Measurements from ENCODE around the gene ARHGAP24.
"Not testable (repeated sequence)": the region's sequence is repeated elsewhere in the genome, so short reads cannot be mapped to it uniquely, and the experiment has no call there.

ARHGAP24 gene

DNA sequence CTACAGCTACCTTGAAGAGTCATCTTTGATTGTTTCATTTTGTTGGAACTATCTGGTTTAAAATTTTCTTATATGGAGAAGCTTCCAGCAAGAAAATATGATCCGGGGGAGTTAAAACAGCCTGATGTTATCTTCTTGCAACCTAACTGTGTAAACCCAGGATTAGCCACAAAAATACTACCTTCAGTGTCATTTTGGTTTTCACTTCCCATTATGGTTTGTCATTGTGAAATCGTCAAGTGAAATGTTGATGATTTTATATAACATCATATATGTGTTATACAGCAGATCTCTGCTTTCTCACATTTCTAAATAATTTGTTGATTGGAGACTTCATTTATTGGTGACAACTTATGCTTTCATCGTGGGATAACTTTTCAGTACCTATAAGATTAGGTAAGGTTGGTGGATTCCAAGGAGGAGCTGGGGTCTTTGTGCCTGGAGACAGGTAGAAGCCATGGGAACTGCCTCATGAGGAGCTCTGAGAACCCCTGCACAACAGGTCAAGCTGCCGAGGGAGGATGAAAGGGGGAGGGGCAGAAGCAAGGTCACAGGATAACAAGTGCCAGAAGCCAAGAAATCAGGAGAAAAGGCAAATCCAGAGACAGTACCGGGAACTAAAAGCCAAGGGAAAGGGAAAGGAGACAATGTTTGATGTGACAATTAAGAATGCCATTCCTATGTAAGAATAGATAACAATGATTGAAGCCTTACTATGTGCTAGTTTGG lies 7.2 kb downstream of the ARHGAP24 start:
- no peak for DNase-seq (ENCODE audit: low read depth in 2 of 2)

DNA sequence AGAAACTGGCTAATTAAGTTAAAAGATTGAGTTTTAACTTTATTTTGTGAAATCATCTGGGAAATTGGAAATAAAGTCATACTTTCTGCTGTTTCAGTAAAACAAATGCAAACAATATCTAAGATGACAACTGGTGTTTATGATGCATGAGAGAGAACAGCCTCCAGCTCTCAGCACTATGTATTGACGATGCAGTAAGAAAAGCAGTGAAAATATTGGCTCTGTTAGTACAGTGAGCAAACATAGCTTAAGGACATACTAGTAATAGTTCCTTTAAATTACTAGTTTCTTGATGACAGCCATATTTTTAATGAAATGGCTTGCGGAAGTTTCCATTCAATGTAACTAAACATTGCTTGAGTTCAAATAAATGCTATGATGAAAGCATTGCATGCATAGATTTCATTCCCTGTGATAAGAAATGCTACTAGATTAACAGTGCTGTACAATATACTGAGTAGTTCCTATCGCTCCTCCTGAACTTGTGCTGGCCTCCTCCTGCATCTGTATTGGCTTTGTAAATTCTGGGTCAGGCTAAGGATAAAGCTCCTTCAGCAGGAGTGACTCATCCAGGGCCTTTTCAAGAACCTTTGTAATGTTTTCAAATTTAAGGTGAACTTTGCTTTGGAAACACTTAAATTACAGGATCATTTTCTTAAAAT lies 11.6 kb downstream of the ARHGAP24 start:
- no peak for DNase-seq (ENCODE audit: low read depth in 2 of 2)

DNA sequence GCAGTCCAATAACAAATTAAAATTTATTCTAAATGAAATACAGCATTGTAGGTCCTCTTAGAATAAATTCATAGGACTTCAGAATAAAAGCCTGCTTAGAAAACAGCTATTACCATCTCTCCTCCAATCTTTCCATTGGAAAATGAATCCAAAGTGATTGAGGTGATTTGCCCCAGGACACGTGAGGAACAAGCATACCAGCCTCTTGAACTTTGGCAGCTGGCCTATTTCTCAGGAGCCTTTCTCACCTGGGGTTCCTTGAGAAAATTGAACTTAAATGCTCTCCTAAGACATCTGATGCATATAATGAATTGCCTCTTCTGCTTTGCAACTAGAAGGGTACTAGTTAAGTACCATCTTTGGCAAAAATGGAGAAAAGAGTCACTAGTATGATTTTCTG lies 13.5 kb downstream of the ARHGAP24 start:
- no peak for DNase-seq (ENCODE audit: low read depth in 2 of 2)

DNA sequence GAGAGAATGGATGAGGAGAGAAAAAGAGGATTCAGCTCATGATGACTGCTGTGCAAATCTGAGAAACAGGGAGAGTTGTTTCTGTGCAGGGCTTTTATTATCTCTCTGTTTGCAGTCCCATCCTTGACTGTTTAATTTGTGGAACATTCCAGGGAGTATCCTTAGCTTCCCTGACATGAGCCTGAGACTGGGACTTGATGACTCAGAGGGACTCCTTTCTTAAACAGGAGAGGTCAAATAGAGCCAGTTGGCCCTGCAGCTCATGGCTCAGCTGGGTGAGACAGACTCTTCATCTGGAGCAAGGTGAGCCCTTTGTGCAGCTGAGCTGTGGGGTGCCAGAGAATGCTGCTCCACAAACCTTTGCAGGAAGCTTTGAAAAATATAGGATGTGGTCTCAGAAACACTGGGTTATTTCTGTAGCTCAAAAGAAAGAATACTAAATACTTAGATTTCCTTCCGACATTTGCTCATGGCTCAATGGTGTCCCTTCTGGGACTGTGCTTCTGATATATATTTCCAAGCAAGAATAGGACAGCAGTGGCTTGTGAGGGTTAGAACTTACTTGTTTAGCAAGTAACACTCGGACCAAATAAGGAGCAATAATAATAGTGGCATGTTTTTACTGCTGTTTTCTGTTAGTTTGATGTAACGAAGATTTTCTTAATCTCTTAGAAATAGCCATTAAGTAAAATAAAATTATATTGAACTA lies 14.5 kb downstream of the ARHGAP24 start:
- DNase-seq (ENCODE audit: low read depth in 2 of 2): no peak

DNA sequence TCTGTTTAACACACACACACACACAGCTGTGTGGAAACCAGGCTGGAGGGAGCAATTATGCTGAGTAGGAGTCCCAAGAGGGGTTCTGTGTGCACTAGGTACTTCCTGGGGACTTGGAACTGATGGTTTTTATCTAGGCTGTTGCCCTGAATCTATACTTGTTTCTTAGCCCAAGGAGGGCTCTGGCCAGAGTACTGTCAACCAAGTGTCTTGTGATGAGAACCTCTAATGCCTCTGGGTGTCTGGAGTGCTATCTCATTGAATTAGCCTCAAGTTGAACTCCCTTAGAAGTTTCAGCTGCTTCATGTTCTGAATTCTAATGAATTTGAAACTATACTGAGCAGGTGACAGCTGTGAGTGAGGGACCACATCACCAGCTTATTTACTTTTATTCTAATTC lies 16.6 kb downstream of the ARHGAP24 start:
- no peak for DNase-seq (ENCODE audit: low read depth in 2 of 2)

DNA sequence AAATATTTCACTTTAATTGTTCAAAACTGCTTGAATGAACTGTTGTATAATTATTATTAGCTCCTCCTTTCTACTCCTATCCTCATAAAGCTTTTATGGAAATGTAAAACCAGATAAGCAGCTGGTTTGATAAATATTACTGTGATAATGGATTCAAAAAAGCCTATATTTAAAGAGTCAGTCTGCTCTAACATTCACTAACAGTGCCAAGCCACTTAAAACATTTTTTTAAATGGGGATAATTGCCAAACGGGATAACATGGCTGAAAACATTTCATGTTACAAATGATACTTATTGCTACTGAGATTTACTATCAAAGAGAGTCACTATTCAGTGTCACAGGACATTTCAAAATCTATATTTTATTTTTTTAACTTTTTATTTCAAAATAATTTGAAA lies 17.4 kb downstream of the ARHGAP24 start:
- DNase-seq (ENCODE audit: low read depth in 2 of 2): no peak

DNA sequence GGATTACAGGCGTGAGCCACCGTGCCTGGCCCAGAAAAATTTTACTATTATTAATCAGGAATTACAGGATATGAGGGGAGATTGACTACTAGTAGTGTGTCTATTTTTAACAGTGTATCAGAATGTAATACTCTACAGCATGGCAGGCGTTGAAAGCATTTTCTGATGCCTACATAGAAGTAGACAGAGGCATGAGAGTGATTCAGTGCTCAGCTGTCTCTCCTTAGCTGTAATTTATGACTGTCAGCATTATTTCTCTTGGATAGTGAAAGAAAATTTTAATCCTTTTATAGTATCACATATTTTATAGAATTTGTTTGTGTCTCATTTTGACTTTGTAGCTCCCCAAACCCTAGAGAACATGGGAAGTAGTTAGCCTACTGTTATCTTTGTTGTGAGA lies 20.7 kb downstream of the ARHGAP24 start:
- DNase-seq (ENCODE audit: low read depth in 2 of 2): no peak

DNA sequence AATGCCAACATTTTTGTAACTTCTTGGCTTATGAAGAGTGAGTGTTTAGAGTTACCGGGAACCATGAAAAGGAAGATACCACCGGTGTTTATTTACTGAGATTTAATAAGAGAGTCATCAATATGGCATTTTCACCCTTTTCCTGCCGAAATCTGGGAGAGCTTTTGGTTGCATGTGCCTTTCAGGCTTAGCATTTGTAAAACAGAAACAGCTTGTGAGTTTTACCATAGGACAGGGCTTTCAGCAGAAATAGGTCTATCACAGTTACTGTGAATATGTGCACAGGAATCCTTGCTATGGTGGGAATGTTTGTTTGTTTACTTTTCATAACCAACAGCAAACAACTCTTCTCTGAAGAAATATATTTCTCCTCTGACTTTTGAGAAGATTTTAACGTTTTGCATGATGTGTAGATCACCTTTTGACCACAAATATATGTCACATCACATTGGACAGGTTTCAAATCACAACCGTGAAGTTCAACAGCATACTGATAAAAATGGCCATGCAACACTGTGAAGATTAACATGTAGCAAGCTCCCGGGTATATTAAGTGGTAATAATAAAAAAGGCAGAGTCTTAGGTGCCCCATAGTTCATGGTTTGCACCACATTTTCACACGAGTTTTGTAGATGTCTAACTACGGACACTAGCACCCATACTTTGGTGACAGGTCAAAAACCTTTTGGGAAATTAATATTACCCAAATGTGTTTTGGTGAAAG lies 21.3 kb downstream of the ARHGAP24 start:
- no peak for DNase-seq (ENCODE audit: low read depth in 2 of 2)

DNA sequence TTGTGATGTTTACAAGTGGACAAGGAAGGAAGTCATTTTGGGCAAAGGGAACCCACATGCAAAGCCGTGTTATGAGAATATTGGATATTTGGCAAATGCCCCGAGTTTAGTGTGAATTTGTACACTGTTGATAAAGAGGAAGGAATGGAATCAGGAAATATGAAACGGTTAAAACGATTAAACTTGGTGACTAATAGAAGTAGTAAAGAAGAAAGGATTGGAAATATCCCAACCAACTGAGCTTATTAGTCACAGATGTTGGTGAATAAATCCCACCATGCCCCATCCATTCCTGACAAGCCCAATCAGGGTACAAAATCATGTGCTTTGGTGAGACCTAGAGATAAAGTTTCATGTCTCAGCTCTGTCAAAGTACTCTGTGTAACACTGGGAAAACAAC lies 22.0 kb downstream of the ARHGAP24 start:
- no peak for DNase-seq (ENCODE audit: low read depth in 2 of 2)

DNA sequence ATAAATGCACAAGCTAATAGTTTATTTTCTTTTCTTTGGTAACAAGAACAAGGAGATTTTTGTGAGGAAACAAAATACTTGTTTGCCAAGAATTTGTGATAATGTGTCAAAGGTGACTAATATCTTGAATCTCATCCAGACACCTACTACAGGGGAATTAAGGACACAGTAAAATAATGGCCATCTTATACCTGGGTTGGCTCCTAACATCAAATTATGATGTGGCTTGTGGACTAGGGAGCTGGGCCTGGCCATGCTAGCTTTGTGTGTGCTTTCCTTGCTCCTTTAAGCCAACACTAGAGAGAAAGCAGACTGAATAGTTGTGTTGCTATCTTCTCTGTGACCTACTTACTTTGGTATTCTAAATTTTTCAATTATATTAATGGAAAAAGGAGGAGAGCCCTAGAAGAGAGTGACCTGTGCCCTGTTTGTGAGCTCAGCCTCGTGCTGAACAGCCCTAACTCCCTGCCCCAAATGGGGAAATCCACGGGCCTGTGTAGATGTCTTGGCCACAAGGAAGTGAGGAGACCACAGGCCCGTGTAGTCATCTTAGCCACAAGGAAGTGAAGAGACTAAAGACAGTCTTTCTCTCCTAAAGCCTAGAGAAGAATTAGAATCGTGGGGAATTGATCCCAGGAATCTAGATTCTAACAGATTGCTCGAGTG lies 23.3 kb downstream of the ARHGAP24 start:
- no peak for DNase-seq (ENCODE audit: low read depth in 2 of 2)

DNA sequence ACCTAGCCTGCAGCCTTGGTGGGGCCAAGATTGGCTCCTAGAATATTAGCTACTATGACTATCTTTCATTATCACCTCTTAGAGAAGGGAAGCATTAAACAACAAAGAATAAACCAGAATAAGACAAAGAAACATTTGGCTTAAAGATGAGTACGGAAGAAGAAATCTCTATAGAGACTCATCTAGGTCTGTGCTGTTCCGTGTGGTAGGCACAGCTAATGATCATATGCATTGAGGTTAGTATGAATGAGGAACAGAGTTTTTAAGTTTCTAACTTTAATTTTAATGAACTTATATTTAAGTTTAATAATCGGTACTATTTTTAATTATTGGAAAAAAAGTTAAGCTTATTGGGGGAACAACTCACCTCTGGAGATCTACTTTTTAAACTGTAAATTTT lies 24.6 kb downstream of the ARHGAP24 start:
- DNase-seq (ENCODE audit: low read depth in 2 of 2): no peak

DNA sequence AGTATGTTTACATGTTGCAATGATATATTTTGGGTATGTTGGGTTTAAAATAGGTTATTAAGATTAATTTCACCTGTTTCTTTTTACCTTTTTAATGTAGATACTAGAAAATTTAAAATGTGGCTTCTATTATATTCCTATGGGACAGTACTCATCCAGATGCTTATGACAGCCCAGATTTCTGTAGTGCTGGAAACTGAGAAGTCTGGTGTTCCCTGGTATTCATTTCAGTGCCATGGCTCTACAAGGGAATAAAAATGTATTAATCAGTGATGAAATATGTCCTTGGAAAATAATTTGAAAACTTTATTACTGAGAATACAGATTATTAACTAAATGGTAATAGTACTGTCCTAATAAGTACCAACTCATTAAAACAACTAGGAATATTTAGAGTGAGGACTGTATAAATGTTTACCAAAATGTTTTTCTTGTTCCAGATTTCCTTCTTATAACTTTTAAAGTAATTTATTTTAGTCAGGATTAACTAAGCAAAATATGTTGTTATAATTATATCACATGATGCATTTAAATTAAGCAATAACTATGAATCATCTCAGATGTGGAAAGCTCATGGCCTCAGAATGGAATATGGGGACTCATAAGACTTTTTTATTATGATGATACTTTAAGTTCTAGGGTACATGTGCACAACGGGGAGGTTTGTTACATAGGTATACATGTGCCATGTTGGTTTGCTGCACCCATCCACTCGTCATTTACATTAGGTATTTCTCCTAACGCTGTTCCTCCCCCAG lies 25.3 kb downstream of the ARHGAP24 start:
- no peak for DNase-seq (ENCODE audit: low read depth in 2 of 2)

DNA sequence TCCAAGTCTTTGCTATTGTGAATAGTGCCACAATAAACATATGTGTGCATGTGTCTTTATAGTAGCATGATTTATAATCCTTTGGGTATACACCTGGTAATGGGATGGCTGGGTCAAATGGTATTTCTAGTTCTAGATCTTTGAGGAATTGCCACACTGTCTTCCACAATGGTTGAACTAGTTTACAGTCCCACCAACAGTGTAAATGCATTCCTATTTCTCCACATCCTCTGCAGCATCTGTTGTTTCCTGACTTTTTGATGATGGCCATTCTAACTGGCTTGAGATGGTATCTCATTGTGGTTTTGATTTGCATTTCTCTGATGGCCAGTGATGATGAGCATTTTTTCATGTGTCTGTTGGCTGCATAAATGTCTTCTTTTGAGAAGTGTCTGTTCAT lies 26.2 kb downstream of the ARHGAP24 start:
- DNase-seq (ENCODE audit: low read depth in 2 of 2): not testable (repeated sequence)

DNA sequence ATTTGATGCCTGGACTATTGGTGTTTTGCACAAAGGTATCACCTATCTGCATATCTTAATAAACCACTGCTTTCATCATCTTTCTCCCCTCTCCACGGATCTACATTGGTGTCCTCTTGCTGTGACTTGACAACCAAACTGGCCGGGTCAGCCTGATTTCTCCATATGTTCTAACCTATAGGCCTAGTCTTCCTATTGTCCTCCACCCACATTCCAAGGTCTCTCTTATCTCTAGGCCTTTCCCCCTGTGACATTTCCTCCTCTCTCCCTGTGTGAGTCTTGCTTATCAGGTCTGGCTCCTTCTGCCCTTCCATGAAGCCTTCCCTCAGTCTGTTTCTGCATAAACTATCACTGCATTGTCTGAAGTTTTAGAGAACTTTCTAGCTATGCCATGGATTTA lies 33.7 kb downstream of the ARHGAP24 start:
- DNase-seq (ENCODE audit: low read depth in 2 of 2): no peak

DNA sequence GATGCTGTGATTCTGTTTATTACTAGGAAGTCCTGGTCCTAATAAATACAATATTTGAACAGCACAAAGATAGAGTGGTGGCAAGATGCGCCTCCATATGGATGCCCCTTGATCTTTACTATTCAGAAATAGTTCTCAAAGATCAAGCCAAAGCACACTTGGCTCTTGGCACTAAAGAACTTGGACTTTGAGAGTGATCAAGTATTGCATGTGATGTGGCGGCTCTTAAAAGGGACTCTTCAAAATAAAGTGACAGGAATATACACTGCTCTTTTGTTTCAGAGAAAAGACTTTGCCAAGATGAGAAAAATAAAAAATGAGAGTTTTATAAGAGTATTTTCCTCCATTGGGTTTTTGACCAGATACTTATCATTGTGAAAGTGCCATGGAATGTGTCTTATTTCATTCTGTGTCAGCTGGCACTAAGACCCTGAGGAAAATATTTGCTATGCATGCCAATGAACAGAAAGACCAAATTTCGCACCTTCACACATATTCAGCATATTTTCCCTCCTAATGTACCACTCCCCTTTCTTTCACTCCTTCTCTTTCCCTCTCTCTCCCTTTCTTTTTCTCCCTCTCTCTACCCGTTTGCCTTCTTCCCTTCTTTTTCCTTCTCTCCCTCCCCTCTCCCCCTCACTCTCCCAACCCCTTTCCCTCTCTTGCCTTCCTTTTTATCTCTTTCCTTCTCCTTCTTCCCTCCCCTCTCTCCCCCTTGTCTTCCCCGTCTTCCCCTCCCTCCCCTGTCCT lies 35.1 kb downstream of the ARHGAP24 start:
- no peak for DNase-seq (ENCODE audit: low read depth in 2 of 2)

DNA sequence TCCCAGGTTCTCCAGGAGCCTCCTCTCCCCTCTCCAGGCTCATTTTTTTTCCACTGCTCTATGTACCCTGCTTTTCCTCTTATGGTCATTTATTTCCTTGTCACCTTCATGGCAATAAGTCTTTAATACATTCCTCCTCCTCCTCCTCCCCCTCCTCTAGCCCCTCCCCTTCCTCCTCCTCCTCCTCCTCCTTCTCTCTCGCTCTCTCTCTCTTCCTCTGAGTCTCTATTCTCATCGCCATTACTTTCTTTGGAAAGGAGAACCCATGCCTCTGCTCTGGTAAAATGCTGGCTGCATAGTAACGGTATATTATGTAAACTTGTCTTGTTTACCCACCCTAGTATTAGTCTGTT lies 35.7 kb downstream of the ARHGAP24 start:
- DNase-seq (ENCODE audit: low read depth in 2 of 2): no peak

DNA sequence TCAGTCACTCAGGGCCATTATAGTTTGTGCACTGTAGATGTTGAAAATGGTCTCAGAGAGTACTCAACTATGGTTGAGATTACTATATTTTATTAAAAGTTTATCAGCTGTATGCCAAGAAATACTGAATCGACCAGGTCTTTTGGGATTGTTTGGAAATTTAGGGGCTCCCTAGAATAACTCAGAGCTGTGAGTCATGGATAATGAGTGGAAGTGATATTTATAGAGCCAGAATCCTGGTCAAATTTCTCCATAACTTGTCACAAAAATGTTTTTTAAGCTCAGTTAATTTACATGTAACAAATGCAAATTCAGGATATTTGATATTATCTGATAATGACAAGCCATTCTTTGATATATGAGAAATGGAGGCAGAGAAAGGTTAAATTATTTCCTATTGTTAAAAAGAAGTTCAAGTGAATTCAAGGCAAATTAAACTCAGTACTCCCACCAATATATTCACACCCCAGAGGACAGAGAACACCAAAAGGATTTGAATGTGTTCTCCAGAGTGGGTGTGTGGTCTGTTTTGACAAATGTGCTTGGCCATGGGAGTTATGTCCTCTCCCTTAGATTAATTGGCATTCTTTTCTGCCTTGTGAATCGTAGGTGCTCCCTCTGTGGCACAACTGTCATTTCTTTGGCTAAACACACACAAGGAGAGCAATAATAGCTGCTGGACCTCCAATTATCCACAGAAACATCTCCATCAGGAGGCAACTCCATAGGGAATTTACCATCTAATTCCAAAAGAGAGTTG lies 37.7 kb downstream of the ARHGAP24 start:
- no peak for DNase-seq (ENCODE audit: low read depth in 2 of 2)

DNA sequence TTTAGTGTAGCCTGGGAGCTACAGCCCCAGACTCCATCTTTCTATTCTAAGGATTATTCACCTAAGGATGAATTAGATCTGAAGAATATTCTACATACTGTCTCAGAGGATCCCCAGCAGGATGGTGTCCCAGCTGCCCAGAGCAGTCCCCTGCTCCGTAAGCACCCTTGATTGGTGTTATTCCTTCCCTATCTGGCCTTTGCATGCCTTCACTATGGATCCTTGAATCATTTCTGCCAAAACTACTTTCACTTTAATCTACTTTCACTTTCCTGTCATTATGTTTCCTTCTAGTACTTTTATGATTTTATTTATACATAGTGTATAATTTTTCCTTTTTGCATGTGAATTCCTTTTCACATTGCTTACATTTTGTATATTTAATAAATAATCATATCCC lies 39.2 kb downstream of the ARHGAP24 start:
- DNase-seq (ENCODE audit: low read depth in 2 of 2): no peak

DNA sequence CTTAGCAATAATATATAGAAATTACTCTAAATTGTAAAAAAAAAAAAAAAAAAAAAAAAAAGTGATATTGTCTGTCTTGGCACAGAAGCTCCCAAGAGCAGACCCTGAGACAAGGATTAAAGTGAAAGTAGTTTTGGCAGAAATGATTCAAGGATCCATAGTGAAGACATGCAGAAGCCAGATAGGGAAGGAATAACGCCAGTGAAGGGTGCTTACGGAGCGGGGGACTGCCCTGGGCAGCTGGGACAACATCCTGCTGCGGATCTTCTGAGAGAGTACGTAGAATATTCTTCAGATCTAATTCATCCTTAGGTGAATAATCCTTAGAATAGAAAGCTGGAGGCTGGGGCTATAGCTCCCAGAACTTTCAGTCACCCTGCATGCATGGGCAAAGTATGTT lies 39.8 kb downstream of the ARHGAP24 start:
- no peak for DNase-seq (ENCODE audit: low read depth in 2 of 2)

DNA sequence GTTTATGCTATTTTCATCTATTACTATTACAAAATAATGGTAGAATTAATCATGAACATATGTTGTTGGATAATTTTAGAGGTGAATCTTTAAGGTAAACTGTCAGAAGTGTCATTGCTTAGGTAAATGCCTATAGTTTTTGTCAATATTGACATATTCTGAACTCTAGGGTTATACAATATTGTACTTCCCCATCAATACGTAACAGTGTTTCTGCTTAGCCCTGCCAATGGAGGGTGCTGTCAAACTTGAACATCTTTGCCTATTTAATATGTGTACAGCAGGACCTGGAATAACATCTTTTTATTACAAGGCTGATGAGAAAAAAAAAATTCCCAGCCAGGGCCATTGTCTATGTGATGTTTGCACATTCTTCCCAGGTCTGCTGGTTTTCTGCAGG lies 40.8 kb downstream of the ARHGAP24 start:
- DNase-seq (ENCODE audit: low read depth in 2 of 2): no peak

All from stimulated activated CD4-positive, alpha-beta T cell treated with anti-CD3 and anti-CD28 coated beads, Interleukin-1b, Interleukin-23, amount 100 ng/mL, for 1 hour (primary cell).